ENCODE results near the gene FBLN2.

DNA sequence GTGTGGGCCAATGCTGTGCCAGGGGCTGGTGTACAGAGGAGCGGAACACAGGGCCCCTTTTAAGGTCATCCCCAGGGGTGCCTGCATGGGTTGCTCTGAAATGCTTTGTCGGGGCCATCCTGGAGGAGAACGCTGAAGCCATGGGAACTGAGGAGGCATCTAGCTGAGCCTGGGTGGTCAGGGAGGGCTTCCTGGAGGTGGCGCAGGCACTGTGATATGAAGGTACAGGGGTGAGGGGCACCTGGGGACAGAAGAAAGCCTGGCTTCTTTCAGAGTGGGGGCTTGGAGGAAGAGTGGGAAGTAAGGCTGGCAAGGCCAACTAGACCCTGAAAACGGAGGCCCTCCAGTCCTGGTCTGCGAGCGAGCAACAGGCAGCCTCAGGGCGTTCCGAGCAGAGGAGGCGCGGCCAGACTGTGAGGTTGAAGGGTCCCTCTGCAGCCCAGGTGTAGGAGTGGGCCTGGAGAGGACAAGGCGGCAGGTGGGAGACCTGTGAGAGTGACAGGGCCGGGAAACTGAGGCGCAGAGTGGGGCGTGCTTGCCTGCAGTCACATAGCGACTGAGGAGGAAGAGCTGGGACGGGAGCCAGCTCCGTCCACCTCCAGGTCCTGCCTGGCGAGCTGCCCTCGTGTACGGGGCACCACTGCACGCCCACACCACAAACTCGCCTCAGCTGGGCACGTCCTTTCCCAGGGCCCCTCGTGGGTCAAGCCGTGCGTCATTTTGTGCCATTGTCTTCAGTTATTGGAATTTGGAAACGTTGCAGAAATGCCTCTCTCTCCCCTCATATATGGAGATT, 4.1 kb downstream of the FBLN2 start:
- TF ChIP-seq MAX (IDR thresholded peaks at IDR 0.05) = no peak
- no peak for TF ChIP-seq CEBPB (IDR thresholded peaks at IDR 0.05)
- TF ChIP-seq EP300 (IDR thresholded peaks at IDR 0.05; ENCODE audit: borderline replicate concordance) = no peak
